Mesenchymal stem cell (in vitro differentiated cells and primary cell): ENCODE results near the gene KLHL21.

ENCODE experiments used
- DNase-seq: peaks from one replicate; pipeline ENCODE4 v3.0.0-alpha.2; 2013
- H2AFZ ChIP-seq: one replicate; pipeline ENCODE4 v1.6.1; 2013; ENCODE audit warnings: low read depth, mild to moderate bottlenecking, control low read depth, inconsistent platforms, low read length, moderate library complexity
- H2AK5ac ChIP-seq: 2 replicates; pipeline ENCODE4 v1.6.1; 2013; ENCODE audit warnings: low read length, moderate library complexity, mild to moderate bottlenecking, inconsistent platforms; ENCODE audit not compliant: severe bottlenecking
- H2BK120ac ChIP-seq: one replicate; pipeline ENCODE4 v1.6.1; 2013; ENCODE audit warnings: low read depth, mild to moderate bottlenecking, inconsistent platforms, low read length, moderate library complexity
- H2BK12ac ChIP-seq, 2 experiments: one replicate each; pipeline ENCODE4 v1.6.1; 2013; ENCODE audit warnings: inconsistent platforms in 2 of 2, low read length in 2 of 2, mild to moderate bottlenecking in 2 of 2, moderate library complexity in 2 of 2, control low read depth in 1 of 2
- H2BK15ac ChIP-seq: one replicate; pipeline ENCODE4 v1.6.1; 2013; ENCODE audit warnings: mild to moderate bottlenecking, low read depth, inconsistent platforms; ENCODE audit not compliant: poor library complexity, severe bottlenecking
- H2BK5ac ChIP-seq: 2 replicates; pipeline ENCODE4 v1.6.1; 2013; ENCODE audit warnings: low read depth, mild to moderate bottlenecking, low read length, control low read depth, inconsistent platforms; ENCODE audit not compliant: poor library complexity, severe bottlenecking
- H3K14ac ChIP-seq, 2 experiments: one replicate each; pipeline ENCODE4 v1.6.1; 2013; ENCODE audit warnings: inconsistent platforms in 2 of 2, low read length in 2 of 2, control low read depth in 1 of 2, mild to moderate bottlenecking in 1 of 2, moderate library complexity in 1 of 2
- H3K18ac ChIP-seq, 2 experiments: one replicate each; pipeline ENCODE4 v1.6.1; 2013; ENCODE audit warnings: inconsistent platforms in 2 of 2, low read length in 2 of 2, control low read depth in 1 of 2, low read depth in 1 of 2, mild to moderate bottlenecking in 1 of 2
- H3K23ac ChIP-seq, 2 experiments: one replicate each; pipeline ENCODE4 v1.6.1; 2013; ENCODE audit warnings: inconsistent platforms in 2 of 2, low read length in 2 of 2, mild to moderate bottlenecking in 2 of 2, moderate library complexity in 2 of 2, control low read depth in 1 of 2
- H3K27ac ChIP-seq: 2 replicates; pipeline ENCODE4 v1.5.1; 2013; ENCODE audit warnings: mild to moderate bottlenecking, moderate library complexity, low read length, control low read depth, inconsistent platforms; ENCODE audit not compliant: poor library complexity, severe bottlenecking
- H3K27me3 ChIP-seq, 2 experiments: 2 replicates each; pipeline versions ENCODE4 v1.6.1 to v1.7.0; 2013; ENCODE audit warnings: low read length in 2 of 2, mild to moderate bottlenecking in 2 of 2, moderate library complexity in 2 of 2, control low read depth in 1 of 2, inconsistent platforms in 1 of 2; ENCODE audit not compliant: control insufficient read depth in 1 of 2, insufficient read depth in 1 of 2
- H3K36me3 ChIP-seq, 2 experiments: 2 replicates each; pipeline versions ENCODE4 v1.6.1 to v1.7.0; 2013; ENCODE audit warnings: low read length in 2 of 2, control low read depth in 1 of 2, inconsistent platforms in 1 of 2, low read depth in 1 of 2, mild to moderate bottlenecking in 1 of 2; ENCODE audit not compliant: insufficient read depth in 2 of 2, control insufficient read depth in 1 of 2
- H3K4ac ChIP-seq, 2 experiments: one replicate each; pipeline ENCODE4 v1.6.1; 2013; ENCODE audit warnings: inconsistent platforms in 2 of 2, low read length in 2 of 2, mild to moderate bottlenecking in 2 of 2, moderate library complexity in 2 of 2, control low read depth in 1 of 2, low read depth in 1 of 2
- H3K4me1 ChIP-seq: 2 replicates; pipeline ENCODE4 v1.6.1; 2013; ENCODE audit warnings: low read depth, low read length, control low read depth; ENCODE audit not compliant: control insufficient read depth, insufficient read depth
- H3K4me2 ChIP-seq: 2 replicates; pipeline ENCODE4 v1.6.1; 2013; ENCODE audit warnings: low read length, mild to moderate bottlenecking, inconsistent platforms; ENCODE audit not compliant: poor library complexity, severe bottlenecking
- H3K4me3 ChIP-seq, 2 experiments: 2 replicates each; pipeline versions ENCODE4 v1.5.1 to v1.7.0; 2013; ENCODE audit warnings: low read length in 2 of 2, mild to moderate bottlenecking in 2 of 2, control low read depth in 1 of 2, low read depth in 1 of 2; ENCODE audit not compliant: insufficient read depth in 1 of 2
- H3K79me1 ChIP-seq: replicated peaks from 2 replicates; pipeline ENCODE4 v1.6.1; 2013; ENCODE audit warnings: mild to moderate bottlenecking, control low read depth, low read length, inconsistent platforms; ENCODE audit not compliant: poor library complexity, severe bottlenecking
- H3K9ac ChIP-seq: 2 replicates; pipeline ENCODE4 v1.7.0; 2013; ENCODE audit warnings: mild to moderate bottlenecking, low read length, moderate library complexity
- H3K9me3 ChIP-seq: 2 replicates; pipeline ENCODE4 v1.7.0; 2013; ENCODE audit warnings: mild to moderate bottlenecking, low read length; ENCODE audit not compliant: control insufficient read depth
- H4K8ac ChIP-seq: one replicate; pipeline ENCODE4 v1.6.1; 2013; ENCODE audit warnings: inconsistent platforms, mild to moderate bottlenecking, low read length, moderate library complexity
- H4K91ac ChIP-seq: one replicate; pipeline ENCODE4 v1.6.1; 2013; ENCODE audit warnings: mild to moderate bottlenecking, low read length, inconsistent platforms
- WGBS: methylation state at CpG from one replicate; pipeline ENCODE4 v1.1.7; 2013; ENCODE audit warnings: mixed read lengths; 5-methylcytosine and 5-hydroxymethylcytosine counted together

KLHL21 gene

DNA sequence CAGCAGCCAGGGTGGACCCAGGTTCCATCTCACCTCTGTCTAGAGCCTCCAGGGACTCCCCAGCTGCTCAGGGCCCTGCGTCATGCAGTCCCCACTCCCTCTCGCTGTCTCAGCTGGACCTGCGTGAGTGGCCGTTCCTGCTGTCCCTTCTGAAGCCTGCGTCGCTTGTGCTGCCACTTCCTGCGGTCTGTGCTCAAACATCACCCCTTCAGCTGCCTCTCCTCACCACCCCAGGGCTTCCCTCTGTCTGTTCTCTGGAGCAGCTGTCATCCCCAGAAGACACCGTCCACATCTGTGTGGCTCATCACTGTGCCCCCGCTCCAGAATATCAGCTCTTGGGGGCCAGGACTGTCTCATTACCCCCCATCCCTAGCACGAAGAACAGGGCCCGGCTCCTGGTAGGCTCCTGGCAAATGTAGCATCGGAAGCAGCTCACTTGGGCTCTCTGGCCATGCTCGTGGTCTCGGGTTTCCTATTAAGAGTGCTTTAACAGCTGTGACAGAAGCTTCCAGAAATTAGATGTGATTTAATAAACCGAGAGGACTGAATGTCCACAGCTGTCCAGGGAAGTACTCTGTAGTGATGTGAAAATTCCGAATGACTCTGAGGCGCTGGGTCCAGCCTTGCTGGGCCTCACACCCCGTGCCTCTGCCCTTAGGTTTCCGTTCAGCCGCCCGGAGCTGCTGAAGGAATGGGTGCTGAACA is 25.3 kb upstream of the KLHL21 start:
- H2AFZ ChIP-seq: no peak overlapping the region
- no peak overlapping the region for H3K14ac ChIP-seq
- H3K9me3 ChIP-seq: no peaks in the 10 kb centered on the region
- 97% methylated on average over 21 of the region's 21 CpGs for WGBS
- H4K8ac ChIP-seq: no peak overlapping the region
- H3K27me3 ChIP-seq: no peaks in the 10 kb centered on the region
- no peak overlapping the region for H3K27ac ChIP-seq
- H2BK120ac ChIP-seq: no peak overlapping the region
- no peak overlapping the region for H3K4me2 ChIP-seq
- DNase-seq: no peak
- H3K4me1 ChIP-seq: peaks cover 10% of the 10 kb centered on the region
- peak overlapping the region in 1 of 2 experiments; percentile 14 for H3K4me3 ChIP-seq
- H3K4ac ChIP-seq: no peak overlapping the region
- no peak overlapping the region for H2BK5ac ChIP-seq
- H4K91ac ChIP-seq: peak overlapping the region; percentile 43
- H3K79me1 ChIP-seq: peaks cover 40% of the 10 kb centered on the region
- H2AK5ac ChIP-seq: no peak overlapping the region
- H3K36me3 ChIP-seq: peaks cover 62 to 68% of the 10 kb centered on the region in 2 experiments
- no peak overlapping the region for H2BK12ac ChIP-seq
- H3K23ac ChIP-seq: peak overlapping the region in 1 of 2 experiments; percentile 14
- H3K18ac ChIP-seq: no peak overlapping the region
- no peak overlapping the region for H3K9ac ChIP-seq
- no peak overlapping the region for H2BK15ac ChIP-seq

DNA sequence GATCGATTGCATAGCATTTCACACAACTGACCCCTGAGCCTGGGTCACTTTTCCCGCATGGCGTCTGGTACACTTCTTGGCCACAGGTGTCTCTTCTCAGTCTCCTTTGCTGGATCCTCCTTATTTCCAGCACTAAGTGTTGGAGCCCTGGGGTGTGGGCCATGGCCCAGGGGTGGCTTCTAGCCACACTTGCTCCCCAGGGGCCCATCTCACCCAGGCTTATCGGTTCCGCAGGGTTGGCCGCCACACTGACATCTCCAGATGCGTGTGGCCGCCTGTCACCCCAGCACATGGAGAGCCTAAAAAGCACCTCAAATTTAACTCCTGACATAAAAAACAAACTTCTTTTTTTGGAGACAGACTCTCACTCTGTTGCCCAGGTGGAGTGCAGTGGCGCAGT is 24.4 kb upstream of the KLHL21 start:
- H3K27me3 ChIP-seq: no peaks in the 10 kb centered on the region
- no peak overlapping the region for H2AK5ac ChIP-seq
- no peak overlapping the region for H2BK12ac ChIP-seq
- H2BK5ac ChIP-seq: no peak overlapping the region
- no peaks in the 10 kb centered on the region for H3K9me3 ChIP-seq
- no peak overlapping the region for H3K4ac ChIP-seq
- no peak overlapping the region for H2AFZ ChIP-seq
- no peak for DNase-seq
- H2BK120ac ChIP-seq: no peak overlapping the region
- H3K36me3 ChIP-seq: peaks cover 62 to 68% of the 10 kb centered on the region in 2 experiments
- H3K23ac ChIP-seq: peak overlapping the region in 1 of 2 experiments; percentile 23
- 95% methylated on average over 9 of the region's 9 CpGs for WGBS
- peaks cover 42% of the 10 kb centered on the region for H3K79me1 ChIP-seq
- H3K27ac ChIP-seq: no peak overlapping the region
- H4K8ac ChIP-seq: no peak overlapping the region
- H3K9ac ChIP-seq: no peak overlapping the region
- no peak overlapping the region for H3K14ac ChIP-seq
- no peak overlapping the region for H4K91ac ChIP-seq
- no peak overlapping the region for H3K4me3 ChIP-seq
- peaks cover 10% of the 10 kb centered on the region for H3K4me1 ChIP-seq
- H3K18ac ChIP-seq: no peak overlapping the region
- no peak overlapping the region for H3K4me2 ChIP-seq
- no peak overlapping the region for H2BK15ac ChIP-seq

DNA sequence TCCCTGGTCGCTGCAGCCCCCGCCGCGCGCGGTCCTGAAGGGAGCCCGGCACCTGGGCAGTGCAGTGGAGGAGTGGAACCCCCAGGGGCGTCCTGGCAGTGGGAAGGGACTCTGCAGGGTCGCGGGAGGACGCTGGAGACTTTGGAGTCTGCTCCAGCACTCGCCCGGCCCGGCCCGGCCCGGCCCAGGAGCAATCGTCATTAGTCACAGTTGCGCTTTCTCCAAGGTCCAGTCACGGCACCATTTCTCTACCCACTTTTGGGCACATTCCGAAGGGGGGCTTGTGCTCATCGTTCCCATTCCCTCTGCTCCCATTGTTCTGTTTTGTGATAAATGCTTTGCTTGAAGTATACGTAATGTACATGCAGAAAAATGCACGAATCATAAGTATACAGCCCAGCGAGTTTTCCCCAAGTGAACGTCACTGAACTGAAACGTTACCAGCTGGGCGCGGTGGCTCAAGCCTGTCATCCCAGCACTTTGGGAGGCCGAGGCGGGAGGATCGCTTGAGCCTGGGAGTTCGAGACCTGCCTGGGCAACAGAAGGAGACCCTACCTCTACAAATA is 23.0 kb upstream of the KLHL21 start:
- peak overlapping the region; percentile 79 for H2AFZ ChIP-seq
- peak overlapping the region; percentile 78 to 88 for H3K4me3 ChIP-seq
- H4K91ac ChIP-seq: peak overlapping the region; percentile 20
- peak overlapping the region; percentile 64 for H4K8ac ChIP-seq
- no peak overlapping the region for H2BK5ac ChIP-seq
- no peak overlapping the region for H2AK5ac ChIP-seq
- peak overlapping the region; percentile 82 for H3K4me2 ChIP-seq
- H3K27me3 ChIP-seq: no peaks in the 10 kb centered on the region
- H2BK120ac ChIP-seq: peak overlapping the region; percentile 35
- H3K4ac ChIP-seq: peak overlapping the region; percentile 25 to 63
- WGBS: 19% methylated on average over 32 of the region's 32 CpGs
- H2BK12ac ChIP-seq: no peak overlapping the region
- H3K14ac ChIP-seq: peak overlapping the region in 1 of 2 experiments; percentile 90
- DNase-seq: peak; percentile 59
- H3K4me1 ChIP-seq: peaks cover 16% of the 10 kb centered on the region
- peak overlapping the region; percentile 91 for H3K9ac ChIP-seq
- no peak overlapping the region for H3K27ac ChIP-seq
- H3K36me3 ChIP-seq: peaks cover 69 to 72% of the 10 kb centered on the region in 2 experiments
- no peaks in the 10 kb centered on the region for H3K9me3 ChIP-seq
- peak overlapping the region in 1 of 2 experiments; percentile 91 for H3K23ac ChIP-seq
- H3K79me1 ChIP-seq: peaks cover 42% of the 10 kb centered on the region
- H2BK15ac ChIP-seq: no peak overlapping the region
- peak overlapping the region in 1 of 2 experiments; percentile 83 for H3K18ac ChIP-seq
